GM11168 (cell line): ENCODE data around the gene MRPL55.

Experiments used
- in situ Hi-C: fragments of 300-500 bp; cut with MboI; formaldehyde crosslinking; loops from one replicate; pipeline ENCODE4 v1.12.0; 2022; ENCODE audit warnings: low sequenced_read_pairs; ENCODE audit not compliant: unreplicated experiment

Gene MRPL55

DNA sequence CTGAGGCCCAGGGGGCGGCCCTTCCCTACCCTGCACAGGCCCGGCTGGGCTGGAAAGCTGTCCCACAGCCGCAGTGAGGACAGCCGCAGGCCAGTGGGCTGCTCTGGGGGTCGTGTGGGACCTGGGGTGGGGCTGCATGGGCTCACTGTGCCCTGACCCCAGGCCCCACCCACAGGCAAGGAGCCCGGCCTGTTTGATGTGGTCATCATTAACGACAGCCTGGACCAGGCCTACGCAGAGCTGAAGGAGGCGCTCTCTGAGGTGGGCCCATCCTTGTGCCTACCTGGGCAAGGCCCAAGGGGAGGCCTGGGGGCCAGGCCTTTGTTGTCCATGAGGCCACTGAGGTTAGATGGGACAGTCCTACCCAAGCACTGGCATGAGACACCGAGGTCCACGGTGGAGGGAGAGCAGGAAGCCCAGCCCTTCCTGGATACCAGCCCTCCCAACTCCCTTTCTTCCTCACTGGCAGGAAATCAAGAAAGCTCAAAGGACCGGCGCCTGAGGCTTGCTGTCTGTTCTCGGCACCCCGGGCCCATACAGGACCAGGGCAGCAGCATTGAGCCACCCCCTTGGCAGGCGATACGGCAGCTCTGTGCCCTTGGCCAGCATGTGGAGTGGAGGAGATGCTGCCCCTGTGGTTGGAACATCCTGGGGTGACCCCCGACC is 39.2 kb upstream of the MRPL55 start:
- in situ Hi-C loops, result no loop called here

GRCh38 chr1:228147768-228148167 is 38.7 kb upstream of the MRPL55 start:
- in situ Hi-C loops, result no loop called here

DNA sequence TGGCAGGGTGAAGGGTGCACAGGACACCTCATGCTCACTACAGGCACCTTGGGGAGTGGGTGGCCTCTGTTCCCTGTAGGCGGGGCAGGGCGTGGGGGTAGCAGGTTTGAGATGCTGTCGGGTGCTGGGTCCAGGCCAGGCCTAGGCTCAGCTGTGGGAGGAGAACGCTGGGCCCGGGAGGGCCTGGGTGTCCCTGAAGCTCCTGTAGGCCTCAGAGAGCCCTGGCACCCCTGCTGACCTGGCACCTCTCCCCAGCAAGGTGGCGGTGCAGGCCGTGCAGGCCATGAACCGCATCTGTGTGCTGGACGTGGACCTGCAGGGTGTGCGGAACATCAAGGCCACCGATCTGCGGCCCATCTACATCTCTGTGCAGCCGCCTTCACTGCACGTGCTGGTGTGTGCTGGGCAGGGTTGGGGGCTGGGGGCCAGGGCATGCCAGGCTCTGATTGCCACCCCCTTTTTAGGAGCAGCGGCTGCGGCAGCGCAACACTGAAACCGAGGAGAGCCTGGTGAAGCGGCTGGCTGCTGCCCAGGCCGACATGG is 38.1 kb upstream of the MRPL55 start:
- in situ Hi-C loops, result no loop called here

DNA sequence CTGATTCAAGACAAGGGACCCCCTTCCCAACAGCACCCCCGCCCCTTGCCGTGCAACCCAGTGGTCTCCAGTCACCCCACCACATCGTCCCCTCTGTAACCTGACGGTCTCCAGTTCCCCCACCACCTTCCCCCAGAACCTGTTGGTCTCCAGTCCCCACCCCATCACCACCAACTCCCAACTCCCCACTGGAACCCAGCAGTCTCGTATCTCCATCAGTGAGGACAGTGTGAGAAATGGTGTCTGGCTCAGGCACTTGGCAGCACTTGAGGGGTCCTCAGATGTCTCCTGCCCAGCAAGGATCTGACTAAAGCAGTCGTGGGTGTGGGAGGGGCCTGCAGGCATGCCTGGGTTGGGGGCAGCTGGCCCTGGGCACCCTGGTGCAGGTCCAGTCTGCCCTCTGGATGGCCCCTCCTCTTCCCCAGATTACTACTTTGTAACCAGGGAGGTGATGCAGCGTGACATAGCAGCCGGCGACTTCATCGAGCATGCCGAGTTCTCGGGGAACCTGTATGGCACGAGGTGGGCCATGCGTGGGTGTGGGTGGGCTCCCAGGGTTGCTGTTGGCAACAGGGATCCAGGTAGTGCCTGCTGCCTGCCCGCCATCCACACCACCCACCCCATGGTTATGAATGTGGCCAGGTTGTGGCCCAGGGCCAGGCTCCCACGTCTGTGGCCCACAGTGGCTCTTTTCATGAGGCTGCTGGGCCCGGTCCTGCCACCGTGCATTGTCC is 37.5 kb upstream of the MRPL55 start:
- in situ Hi-C loops, result no loop called here

- in situ Hi-C loops, result no loop called here
Measured at GRCh38 chr1:228145463-228146416, 36.6 kb upstream of the MRPL55 start.

GRCh38 chr1:228144993-228145343 is 35.9 kb upstream of the MRPL55 start:
- in situ Hi-C loops, result no loop called here

- in situ Hi-C loops, result no loop called here
Measured at GRCh38 chr1:228144193-228144992, 35.3 kb upstream of the MRPL55 start.

DNA sequence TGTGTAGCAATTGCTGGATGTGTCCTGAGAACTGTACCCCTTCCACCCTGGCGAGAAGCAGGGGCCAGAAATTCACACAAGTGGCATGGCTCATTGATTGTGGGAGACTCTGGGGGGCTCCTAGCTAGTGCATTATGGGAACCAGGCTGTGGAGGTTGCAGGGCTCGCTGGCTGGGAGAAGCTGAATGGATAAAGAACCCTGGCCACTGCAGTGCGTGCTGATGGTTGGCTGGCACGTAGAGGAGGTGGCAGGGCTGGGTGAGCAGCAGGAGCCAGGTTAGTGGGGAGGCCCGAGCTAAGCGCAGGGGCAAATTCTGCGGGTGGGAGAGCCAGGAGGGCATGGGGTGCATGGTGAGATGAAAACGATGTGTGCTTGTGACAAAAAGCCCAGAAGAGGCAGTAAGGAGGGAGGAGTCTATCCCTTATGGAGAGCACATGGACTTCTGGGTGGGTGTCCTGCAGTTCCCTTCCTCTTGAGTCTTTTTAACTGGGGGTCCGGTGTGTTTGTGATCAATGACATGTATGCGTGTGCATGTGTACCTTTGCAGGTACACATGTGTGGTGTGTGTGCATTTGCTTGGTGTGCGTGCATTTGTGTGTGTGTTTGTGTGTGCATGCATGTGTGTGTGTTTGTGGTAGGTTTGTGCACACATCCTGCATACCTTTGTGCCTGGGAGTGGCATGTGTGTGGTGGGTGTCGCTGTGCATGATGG is 34.5 kb upstream of the MRPL55 start:
- in situ Hi-C loops, result no loop called here

GRCh38 chr1:228142701-228143136 is 33.6 kb upstream of the MRPL55 start:
- in situ Hi-C loops, result no loop called here

GRCh38 chr1:228142155-228142691 is 33.1 kb upstream of the MRPL55 start:
- in situ Hi-C loops, result no loop called here

DNA sequence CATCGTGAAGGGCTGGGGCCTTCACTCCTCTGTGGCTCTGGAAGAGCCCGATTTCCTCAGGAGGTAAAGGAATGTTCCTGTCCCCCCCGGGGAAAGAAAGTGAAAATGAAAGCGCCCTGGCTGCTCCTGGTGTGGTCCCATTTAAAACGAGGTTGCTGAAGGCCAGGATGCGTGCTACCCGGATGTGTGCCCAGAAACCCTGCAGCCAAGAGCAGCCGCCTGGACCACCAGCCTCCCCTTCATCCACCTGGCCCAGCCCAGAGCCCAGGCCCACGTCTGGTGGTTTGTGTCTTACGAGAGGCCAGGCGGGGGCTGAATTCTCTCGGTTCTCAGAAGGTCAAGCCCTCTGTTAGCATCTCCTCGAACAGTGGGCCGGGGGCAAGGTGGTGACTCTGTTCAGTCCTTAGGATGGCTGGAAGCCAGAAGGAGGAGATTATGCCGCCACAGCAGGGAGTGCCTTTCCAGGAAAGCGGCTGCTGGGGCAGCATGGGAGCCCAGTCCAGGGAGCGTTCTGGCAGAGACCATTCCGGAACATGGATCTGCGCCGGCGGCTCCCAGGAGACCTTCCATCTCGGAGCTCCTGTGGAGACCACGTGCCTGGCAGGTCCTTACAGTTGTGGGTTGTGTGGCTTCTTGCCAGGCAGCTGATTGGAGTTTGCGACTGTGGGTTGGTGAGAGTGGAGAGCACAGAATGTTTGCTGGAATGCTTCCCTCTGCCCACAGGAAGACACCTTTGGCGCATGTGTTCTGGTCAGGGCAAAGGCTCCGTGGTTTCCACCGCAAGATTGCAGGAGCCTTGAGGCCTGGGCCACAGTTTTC is 32.3 kb upstream of the MRPL55 start:
- in situ Hi-C loops, result no loop called here

DNA sequence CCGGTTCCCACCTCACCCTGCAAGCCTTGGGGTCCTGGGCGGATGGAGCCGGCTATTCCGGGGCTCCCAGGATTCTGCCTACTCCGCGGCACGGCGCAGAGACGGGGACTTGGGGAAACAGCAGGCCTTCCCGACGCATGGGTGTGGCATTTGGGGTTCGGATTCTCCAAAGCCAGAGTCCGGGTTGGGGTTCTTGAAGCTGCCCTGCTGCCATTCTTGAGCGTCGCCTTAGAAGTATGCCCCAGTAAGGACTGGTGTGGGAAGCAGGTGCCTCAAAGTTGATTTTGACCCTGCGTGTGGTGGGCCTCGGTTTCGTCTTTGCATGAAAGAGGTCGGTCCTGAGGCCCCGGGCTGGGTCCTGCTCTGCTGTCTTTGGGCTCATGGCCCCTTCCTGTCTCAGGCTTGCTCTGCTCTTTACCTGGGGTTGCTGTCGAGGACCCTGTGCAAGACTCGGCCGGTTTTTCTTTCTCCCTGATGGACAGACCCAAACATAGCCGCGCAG is 31.7 kb upstream of the MRPL55 start:
- in situ Hi-C loops, result no loop called here

GRCh38 chr1:228139931-228140723 is 31.0 kb upstream of the MRPL55 start, which contains the start of gene GUK1:
TSS of gene GUK1 (plus strand) at chr1:228140279. CDS start at chr1:228140303, 24 bp downstream.
- in situ Hi-C loops, result no loop called here

- in situ Hi-C loops, result no loop called here
Measured at GRCh38 chr1:228139406-228139930, 30.4 kb upstream of the MRPL55 start.

- in situ Hi-C loops, result no loop called here
Measured at GRCh38 chr1:228136901-228137300, 27.8 kb upstream of the MRPL55 start.

DNA sequence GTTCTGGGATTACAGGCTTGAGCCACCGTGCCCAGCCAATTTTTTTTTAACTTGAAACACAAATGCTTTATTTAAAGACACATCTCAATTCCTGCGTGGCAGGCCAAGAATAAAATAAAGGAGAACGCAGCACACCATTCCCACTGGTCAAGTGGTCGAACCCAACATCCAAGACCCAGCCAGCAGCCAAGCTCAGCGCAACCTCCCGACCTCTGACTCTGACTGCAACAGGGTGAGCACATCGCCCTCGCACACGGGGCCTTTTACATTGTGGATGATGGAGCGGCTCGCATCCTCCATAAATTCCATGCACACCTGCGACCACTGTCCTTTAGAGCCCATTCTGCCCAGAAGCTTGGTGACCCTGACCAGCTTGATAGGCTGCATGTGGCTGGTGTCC is 25.5 kb upstream of the MRPL55 start:
- in situ Hi-C loops, result loop anchor here (5.0 kb wide), 1 partner anchor 33 kb away; the partner anchor contains the start of gene IBA57

DNA sequence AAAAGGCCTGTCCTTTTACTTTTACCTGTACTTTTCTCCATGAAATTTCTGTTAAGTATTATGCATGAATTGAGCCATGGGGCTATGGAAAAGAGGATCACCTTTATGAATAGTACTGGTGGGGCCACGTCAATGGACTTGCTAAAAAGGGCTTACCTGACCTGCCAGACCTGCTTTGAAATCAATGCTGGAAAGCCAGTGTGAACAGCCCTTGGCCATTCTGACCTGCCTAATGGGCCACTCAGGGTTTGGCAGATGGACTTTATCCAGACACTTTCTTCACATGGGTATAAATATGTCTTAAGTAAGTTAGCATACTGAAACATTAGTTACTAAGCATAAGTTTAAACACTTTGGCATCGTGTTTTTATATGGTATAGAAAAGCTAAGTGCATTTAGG is 22.7 kb upstream of the MRPL55 start:
- in situ Hi-C loops, result loop anchor here (5.0 kb wide), 1 partner anchor 36 kb away; the partner anchor contains the start of gene IBA57
